ENCODE measurements around the gene IFFO2. TPM values are rescaled to one million over a fixed set of nuclear protein-coding genes. Genes with fewer than 3 reads are reported as not detected.

The IFFO2 gene
- polyA plus RNA-seq, 4 donors: 0.22 to 3.6 (median 2.4) TPM

GRCh38 chr1:18940303-18941020 lies 16.0 kb downstream of the IFFO2 start:
- no peaks in the 10 kb centered on the region for H3K9me3 ChIP-seq (ENCODE audit: control insufficient read depth in 2 of 2, insufficient read depth in 1 of 2, low read depth in 1 of 2, low read length in 1 of 2)
- no peak for DNase-seq
- no peak overlapping the region for H3K27ac ChIP-seq (ENCODE audit: low read depth in 1 of 3, low read length in 2 of 3)
- no peak overlapping the region for H3K4me3 ChIP-seq (ENCODE audit: low read depth in 1 of 3, low read length in 3 of 3)
- peaks cover 0 to 17% (median 8%) of the 10 kb centered on the region in 3 donors for H3K4me1 ChIP-seq (ENCODE audit: control insufficient read depth in 3 of 3, insufficient read depth in 2 of 3, low read depth in 1 of 3, low read length in 2 of 3)
- FAIRE-seq: no peak
- 85 to 90% (median 87%) methylated on average over 13 of the region's 13 CpGs for WGBS, 3 donors
- H3K27me3 ChIP-seq (ENCODE audit: control insufficient read depth in 3 of 3, insufficient read depth in 3 of 3, low read length in 3 of 3): no peaks in the 10 kb centered on the region
- no peaks in the 10 kb centered on the region for H3K36me3 ChIP-seq (ENCODE audit: control insufficient read depth in 3 of 3, insufficient read depth in 2 of 3, low read depth in 1 of 3, low read length in 3 of 3)

DNA sequence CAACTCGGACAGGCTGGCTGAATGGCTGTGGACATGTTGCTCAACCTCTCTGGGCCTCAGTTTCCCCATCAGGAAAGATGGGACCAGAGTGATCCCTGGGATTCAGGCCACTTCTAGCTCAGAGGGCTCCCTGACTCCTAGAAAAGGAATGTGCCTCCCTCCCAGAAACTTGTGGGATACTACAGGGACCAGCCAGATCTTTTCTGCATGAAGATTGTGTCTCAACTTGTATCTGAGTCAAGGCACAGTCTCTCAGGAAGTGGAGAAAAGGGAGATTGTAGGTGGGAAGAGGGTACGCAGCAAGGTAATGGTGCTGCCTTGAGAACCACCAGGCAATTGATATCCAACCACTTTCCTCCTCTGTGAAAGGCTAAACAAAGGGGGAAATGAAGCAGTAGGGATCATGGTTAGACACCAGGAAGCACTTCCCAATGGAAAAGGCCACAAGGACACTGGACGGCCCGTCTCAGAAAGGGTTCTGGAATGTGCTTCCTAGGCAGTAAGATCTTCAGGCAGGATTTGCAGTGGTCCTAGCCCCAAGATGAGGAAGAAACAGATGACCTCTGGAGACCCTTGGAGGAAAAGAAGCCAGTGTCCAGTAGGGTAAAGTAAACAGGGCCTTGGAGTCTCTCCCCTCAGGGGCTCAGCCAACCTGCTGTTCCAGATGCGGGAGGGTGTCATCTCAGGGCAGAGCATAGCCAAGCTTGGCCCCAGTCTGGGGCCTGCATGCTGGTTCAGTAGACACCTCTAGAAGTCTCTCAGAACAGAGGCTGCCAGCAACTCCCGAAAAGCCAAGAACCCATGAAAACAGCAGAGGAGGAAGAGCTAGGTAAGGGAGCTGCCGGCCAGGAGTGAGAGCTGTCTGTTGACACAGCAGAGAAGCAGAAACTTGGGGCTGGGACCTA lies 16.8 kb downstream of the IFFO2 start:
- no peak for DNase-seq

DNA sequence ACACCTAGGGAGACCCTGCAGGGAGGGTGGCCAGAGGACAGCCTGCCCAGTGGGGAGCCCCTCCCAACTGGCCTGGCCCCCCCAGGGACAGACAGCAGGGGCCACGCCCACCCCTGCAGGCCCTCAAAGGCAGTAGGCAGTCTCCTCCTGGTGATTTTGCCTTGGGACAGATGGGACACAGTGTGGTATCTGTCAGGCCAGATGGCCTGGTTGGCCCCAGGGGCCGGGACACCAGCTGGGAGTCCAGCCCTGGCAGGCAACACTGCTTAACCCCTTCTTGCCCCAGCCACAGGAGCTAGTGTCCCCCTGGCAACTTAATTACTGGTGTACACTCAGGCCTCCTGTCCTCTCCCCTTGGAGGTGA lies 17.8 kb downstream of the IFFO2 start:
- no peaks in the 10 kb centered on the region for H3K9me3 ChIP-seq (ENCODE audit: control insufficient read depth in 2 of 2, insufficient read depth in 1 of 2, low read depth in 1 of 2, low read length in 1 of 2)
- DNase-seq: no peak
- no peaks in the 10 kb centered on the region for H3K27me3 ChIP-seq (ENCODE audit: control insufficient read depth in 3 of 3, insufficient read depth in 3 of 3, low read length in 3 of 3)
- no peaks in the 10 kb centered on the region for H3K36me3 ChIP-seq (ENCODE audit: control insufficient read depth in 3 of 3, insufficient read depth in 2 of 3, low read depth in 1 of 3, low read length in 3 of 3)
- no peak overlapping the region for H3K4me3 ChIP-seq (ENCODE audit: low read depth in 1 of 3, low read length in 3 of 3)
- H3K4me1 ChIP-seq (ENCODE audit: control insufficient read depth in 3 of 3, insufficient read depth in 2 of 3, low read depth in 1 of 3, low read length in 2 of 3): peaks cover 0 to 7% (median 0%) of the 10 kb centered on the region in 3 donors
- no peak for FAIRE-seq
- no peak overlapping the region for H3K27ac ChIP-seq (ENCODE audit: low read depth in 1 of 3, low read length in 2 of 3)
- 55 to 63% (median 58%) methylated on average over 2 of the region's 2 CpGs for WGBS, 3 donors

More for the DNA sequence above, 16.8 kb downstream of the IFFO2 start:
- Histone ChIP-seq H3K4me3 (ENCODE audit: low read depth in 1 of 3, low read length in 3 of 3) (no peak overlapping the region), H3K36me3 (ENCODE audit: control insufficient read depth in 3 of 3, insufficient read depth in 2 of 3, low read depth in 1 of 3, low read length in 3 of 3) (no peaks in the 10 kb centered on the region), H3K4me1 (ENCODE audit: control insufficient read depth in 3 of 3, insufficient read depth in 2 of 3, low read depth in 1 of 3, low read length in 2 of 3) (peaks cover 0 to 9% (median under 1%) of the 10 kb centered on the region in 3 donors), H3K27me3 (ENCODE audit: control insufficient read depth in 3 of 3, insufficient read depth in 3 of 3, low read length in 3 of 3) (no peaks in the 10 kb centered on the region), H3K9me3 (ENCODE audit: control insufficient read depth in 2 of 2, insufficient read depth in 1 of 2, low read depth in 1 of 2, low read length in 1 of 2) (no peaks in the 10 kb centered on the region), H3K27ac (ENCODE audit: low read depth in 1 of 3, low read length in 2 of 3) (no peak overlapping the region)
- no peak for FAIRE-seq
- 83 to 85% (median 85%) methylated on average over 7 of the region's 7 CpGs for WGBS, 3 donors

- 85 to 89% (median 89%) methylated on average over 14 of the region's 14 CpGs for WGBS, 3 donors
- Histone ChIP-seq H3K4me1 (ENCODE audit: control insufficient read depth in 3 of 3, insufficient read depth in 2 of 3, low read depth in 1 of 3, low read length in 2 of 3) (peaks cover 0 to 7% (median 0%) of the 10 kb centered on the region in 3 donors), H3K27ac (ENCODE audit: low read depth in 1 of 3, low read length in 2 of 3) (no peak overlapping the region), H3K36me3 (ENCODE audit: control insufficient read depth in 3 of 3, insufficient read depth in 2 of 3, low read depth in 1 of 3, low read length in 3 of 3) (no peaks in the 10 kb centered on the region), H3K4me3 (ENCODE audit: low read depth in 1 of 3, low read length in 3 of 3) (no peak overlapping the region), H3K27me3 (ENCODE audit: control insufficient read depth in 3 of 3, insufficient read depth in 3 of 3, low read length in 3 of 3) (no peaks in the 10 kb centered on the region), H3K9me3 (ENCODE audit: control insufficient read depth in 2 of 2, insufficient read depth in 1 of 2, low read depth in 1 of 2, low read length in 1 of 2) (no peaks in the 10 kb centered on the region)
- no peak for FAIRE-seq
- DNase-seq: no peak
Observed at GRCh38 chr1:18938008-18938706, 18.3 kb downstream of the IFFO2 start.

DNA sequence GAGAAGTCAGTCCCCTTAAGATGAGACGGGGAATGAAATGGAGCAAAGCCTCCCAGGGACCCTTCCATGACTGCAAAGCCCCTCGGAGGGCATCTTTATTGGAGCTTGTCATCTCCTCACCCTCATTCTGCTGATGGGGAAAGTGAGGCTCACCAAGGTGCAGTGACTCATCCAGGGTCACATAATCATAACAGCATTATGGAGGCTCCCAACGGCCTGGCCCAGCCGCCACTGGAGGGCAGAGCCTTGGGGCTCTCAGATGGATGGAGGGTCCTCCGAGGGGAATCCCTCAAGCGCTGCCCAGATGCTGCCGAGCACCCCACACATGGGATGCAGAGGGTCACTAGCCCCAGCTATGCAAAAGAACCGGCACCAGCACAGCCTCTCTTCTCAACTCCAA lies 18.9 kb downstream of the IFFO2 start:
- 89 to 91% (median 91%) methylated on average over 8 of the region's 8 CpGs for WGBS, 3 donors
- DNase-seq: no peak
- Histone ChIP-seq H3K36me3 (ENCODE audit: control insufficient read depth in 3 of 3, insufficient read depth in 2 of 3, low read depth in 1 of 3, low read length in 3 of 3) (no peaks in the 10 kb centered on the region), H3K27me3 (ENCODE audit: control insufficient read depth in 3 of 3, insufficient read depth in 3 of 3, low read length in 3 of 3) (no peaks in the 10 kb centered on the region), H3K27ac (ENCODE audit: low read depth in 1 of 3, low read length in 2 of 3) (no peak overlapping the region), H3K4me1 (ENCODE audit: control insufficient read depth in 3 of 3, insufficient read depth in 2 of 3, low read depth in 1 of 3, low read length in 2 of 3) (peaks cover 0 to 7% (median 0%) of the 10 kb centered on the region in 3 donors), H3K9me3 (ENCODE audit: control insufficient read depth in 2 of 2, insufficient read depth in 1 of 2, low read depth in 1 of 2, low read length in 1 of 2) (no peaks in the 10 kb centered on the region), H3K4me3 (ENCODE audit: low read depth in 1 of 3, low read length in 3 of 3) (no peak overlapping the region)
- FAIRE-seq: no peak

DNA sequence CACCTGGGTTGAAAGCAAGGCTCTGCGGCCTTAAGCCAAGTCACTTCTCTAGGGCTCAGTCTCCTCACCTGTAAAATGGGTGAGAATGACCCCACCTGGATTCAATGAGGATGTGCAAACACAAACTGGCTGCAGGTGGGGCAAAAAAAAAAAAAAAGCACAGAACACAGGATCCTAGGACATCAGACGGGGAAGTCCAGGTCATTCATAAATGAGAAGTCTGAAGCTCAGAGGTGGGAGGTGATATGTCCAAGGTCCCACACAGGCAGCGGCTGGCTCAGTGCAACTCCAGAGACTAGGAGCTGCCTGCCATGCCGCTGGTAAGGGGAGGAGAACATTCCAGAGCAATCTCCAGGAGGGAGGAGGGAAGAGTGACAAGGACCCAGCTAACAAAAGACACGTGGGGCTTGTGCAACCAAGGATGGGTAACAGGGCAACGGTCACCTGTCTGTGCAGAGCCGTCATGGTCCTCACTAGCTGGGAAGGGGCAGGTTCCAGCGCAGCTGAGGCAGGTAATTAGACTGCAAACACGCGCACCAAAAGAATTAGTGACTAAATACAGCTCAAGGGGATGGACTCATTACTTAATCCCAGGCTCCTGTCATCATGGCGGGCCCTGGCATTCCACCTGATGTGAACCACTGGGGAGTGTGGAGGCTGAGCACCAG lies 19.5 kb downstream of the IFFO2 start:
- no peak overlapping the region for H3K4me3 ChIP-seq (ENCODE audit: low read depth in 1 of 3, low read length in 3 of 3)
- no peaks in the 10 kb centered on the region for H3K9me3 ChIP-seq (ENCODE audit: control insufficient read depth in 2 of 2, insufficient read depth in 1 of 2, low read depth in 1 of 2, low read length in 1 of 2)
- FAIRE-seq: no peak
- DNase-seq: peak in 1 of 2 donors; percentile 67
- WGBS, 3 donors: 71 to 85% (median 77%) methylated on average over 11 of the region's 11 CpGs
- H3K36me3 ChIP-seq (ENCODE audit: control insufficient read depth in 3 of 3, insufficient read depth in 2 of 3, low read depth in 1 of 3, low read length in 3 of 3): no peaks in the 10 kb centered on the region
- no peak overlapping the region for H3K27ac ChIP-seq (ENCODE audit: low read depth in 1 of 3, low read length in 2 of 3)
- peaks cover 0 to 7% (median 0%) of the 10 kb centered on the region in 3 donors for H3K4me1 ChIP-seq (ENCODE audit: control insufficient read depth in 3 of 3, insufficient read depth in 2 of 3, low read depth in 1 of 3, low read length in 2 of 3)
- H3K27me3 ChIP-seq (ENCODE audit: control insufficient read depth in 3 of 3, insufficient read depth in 3 of 3, low read length in 3 of 3): no peaks in the 10 kb centered on the region

GRCh38 chr1:18936471-18936813 lies 20.0 kb downstream of the IFFO2 start:
- H3K9me3 ChIP-seq (ENCODE audit: control insufficient read depth in 2 of 2, insufficient read depth in 1 of 2, low read depth in 1 of 2, low read length in 1 of 2): no peaks in the 10 kb centered on the region
- WGBS, 3 donors: 96 to 98% (median 97%) methylated on average over 3 of the region's 3 CpGs
- H3K36me3 ChIP-seq (ENCODE audit: control insufficient read depth in 3 of 3, insufficient read depth in 2 of 3, low read depth in 1 of 3, low read length in 3 of 3): no peaks in the 10 kb centered on the region
- no peak for FAIRE-seq
- H3K27me3 ChIP-seq (ENCODE audit: control insufficient read depth in 3 of 3, insufficient read depth in 3 of 3, low read length in 3 of 3): no peaks in the 10 kb centered on the region
- no peak for DNase-seq
- H3K4me3 ChIP-seq (ENCODE audit: low read depth in 1 of 3, low read length in 3 of 3): no peak overlapping the region
- H3K27ac ChIP-seq (ENCODE audit: low read depth in 1 of 3, low read length in 2 of 3): no peak overlapping the region
- H3K4me1 ChIP-seq (ENCODE audit: control insufficient read depth in 3 of 3, insufficient read depth in 2 of 3, low read depth in 1 of 3, low read length in 2 of 3): peaks cover 0 to 7% (median 0%) of the 10 kb centered on the region in 3 donors
